Stomach smooth muscle (tissue), 2 donors: ENCODE data around the gene JPH4.

Experiments used
- H3K27ac ChIP-seq: one replicate; pipeline ENCODE4 v1.7.0; 2013; ENCODE audit warnings: mild to moderate bottlenecking, low read length, inconsistent platforms
- H3K27me3 ChIP-seq, 2 donors: one replicate each; pipeline ENCODE4 v1.7.0; 2013; ENCODE audit warnings: low read length in 2 of 2; ENCODE audit not compliant: insufficient read depth in 2 of 2, control insufficient read depth in 1 of 2
- H3K36me3 ChIP-seq, 2 donors: one replicate each; pipeline ENCODE4 v1.7.0; 2013; ENCODE audit warnings: low read length in 2 of 2; ENCODE audit not compliant: control insufficient read depth in 2 of 2, insufficient read depth in 2 of 2
- H3K4me1 ChIP-seq: one replicate; pipeline ENCODE4 v1.7.0; 2013; ENCODE audit warnings: low read length; ENCODE audit not compliant: control insufficient read depth, insufficient read depth
- H3K4me3 ChIP-seq, 2 donors: one replicate each; pipeline ENCODE4 v1.7.0; 2013; ENCODE audit warnings: low read length in 2 of 2
- H3K9ac ChIP-seq, 2 donors: one replicate each; pipeline ENCODE4 v1.7.0; 2013; ENCODE audit warnings: low read length in 2 of 2, mild to moderate bottlenecking in 1 of 2
- H3K9me3 ChIP-seq, 2 donors: one replicate each; pipeline ENCODE4 v1.7.0; 2013; ENCODE audit warnings: low read length in 2 of 2; ENCODE audit not compliant: control insufficient read depth in 2 of 2
- donor health status: healthy.
- donor health status: Pancreatic carcinoma.

Gene JPH4

GRCh38 chr14:23578560-23579310 lies at the start of gene JPH4:
Gene JPH4 (minus strand): TSS chr14:23578790. CDS start chr14:23577453, 1,337 bp downstream.
- peaks cover 10% of the 10 kb centered on the region for H3K4me1 ChIP-seq
- H3K4me3 ChIP-seq = no peak within 1 kb of the TSS
- H3K9ac ChIP-seq = no peak within 1 kb of the TSS
- H3K36me3 ChIP-seq = no peaks in the 10 kb centered on the region
- H3K27ac ChIP-seq = no peak within 1 kb of the TSS
- H3K9me3 ChIP-seq = no peaks in the 10 kb centered on the region
- H3K27me3 ChIP-seq = peaks cover 33 to 45% of the 10 kb centered on the region in 2 donors

- H3K4me3 ChIP-seq = no peak overlapping the region
- H3K27ac ChIP-seq = no peak overlapping the region
- H3K9me3 ChIP-seq = no peaks in the 10 kb centered on the region
- no peaks in the 10 kb centered on the region for H3K36me3 ChIP-seq
- H3K27me3 ChIP-seq = no peaks in the 10 kb centered on the region
- H3K4me1 ChIP-seq = peaks cover 5% of the 10 kb centered on the region
- no peak overlapping the region for H3K9ac ChIP-seq
These were observed 49.4 kb upstream of the JPH4 start for GRCh38 chr14:23627961-23628360.

GRCh38 chr14:23626946-23627345 lies 48.4 kb upstream of the JPH4 start:
- Histone ChIP-seq H3K27me3 (no peaks in the 10 kb centered on the region), H3K4me3 (no peak overlapping the region), H3K9ac (no peak overlapping the region), H3K9me3 (no peaks in the 10 kb centered on the region), H3K4me1 (peaks cover 4% of the 10 kb centered on the region), H3K27ac (no peak overlapping the region), H3K36me3 (no peaks in the 10 kb centered on the region)

GRCh38 chr14:23624830-23625404 lies 46.3 kb upstream of the JPH4 start:
- no peaks in the 10 kb centered on the region for H3K9me3 ChIP-seq
- no peak overlapping the region for H3K27ac ChIP-seq
- peaks cover 0 to 5% of the 10 kb centered on the region in 2 donors for H3K27me3 ChIP-seq
- no peaks in the 10 kb centered on the region for H3K4me1 ChIP-seq
- H3K4me3 ChIP-seq = no peak overlapping the region
- no peak overlapping the region for H3K9ac ChIP-seq
- no peaks in the 10 kb centered on the region for H3K36me3 ChIP-seq

GRCh38 chr14:23623962-23624361 lies 45.4 kb upstream of the JPH4 start:
- no peak overlapping the region for H3K4me3 ChIP-seq
- H3K9me3 ChIP-seq = no peaks in the 10 kb centered on the region
- peaks cover 0 to 5% of the 10 kb centered on the region in 2 donors for H3K27me3 ChIP-seq
- H3K36me3 ChIP-seq = no peaks in the 10 kb centered on the region
- H3K9ac ChIP-seq = no peak overlapping the region
- no peaks in the 10 kb centered on the region for H3K4me1 ChIP-seq
- H3K27ac ChIP-seq = no peak overlapping the region

- Histone ChIP-seq H3K4me3 (no peak overlapping the region), H3K9ac (no peak overlapping the region), H3K27me3 (peaks cover 0 to 5% of the 10 kb centered on the region in 2 donors), H3K9me3 (no peaks in the 10 kb centered on the region), H3K27ac (no peak overlapping the region), H3K4me1 (no peaks in the 10 kb centered on the region), H3K36me3 (no peaks in the 10 kb centered on the region)
These were observed 44.4 kb upstream of the JPH4 start for GRCh38 chr14:23622990-23623389.

- Histone ChIP-seq H3K9ac (no peak overlapping the region), H3K9me3 (no peaks in the 10 kb centered on the region), H3K4me3 (no peak overlapping the region), H3K4me1 (no peaks in the 10 kb centered on the region), H3K36me3 (no peaks in the 10 kb centered on the region), H3K27ac (no peak overlapping the region), H3K27me3 (peaks cover 0 to 5% of the 10 kb centered on the region in 2 donors)
These were observed 43.5 kb upstream of the JPH4 start for GRCh38 chr14:23621932-23622730.

- Histone ChIP-seq H3K9me3 (no peaks in the 10 kb centered on the region), H3K4me1 (no peaks in the 10 kb centered on the region), H3K27ac (no peak overlapping the region), H3K36me3 (no peaks in the 10 kb centered on the region), H3K4me3 (no peak overlapping the region), H3K9ac (no peak overlapping the region), H3K27me3 (peaks cover 0 to 5% of the 10 kb centered on the region in 2 donors)
These were observed 42.8 kb upstream of the JPH4 start for GRCh38 chr14:23621204-23621931.

GRCh38 chr14:23620177-23620702 lies 41.6 kb upstream of the JPH4 start:
- Histone ChIP-seq H3K4me1 (no peaks in the 10 kb centered on the region), H3K27ac (no peak overlapping the region), H3K9ac (no peak overlapping the region), H3K27me3 (peaks cover 0 to 5% of the 10 kb centered on the region in 2 donors), H3K36me3 (no peaks in the 10 kb centered on the region), H3K9me3 (no peaks in the 10 kb centered on the region), H3K4me3 (no peak overlapping the region)

- Histone ChIP-seq H3K4me3 (no peak overlapping the region), H3K9ac (no peak overlapping the region), H3K27ac (no peak overlapping the region), H3K9me3 (no peaks in the 10 kb centered on the region), H3K27me3 (peaks cover 0 to 8% of the 10 kb centered on the region in 2 donors), H3K36me3 (no peaks in the 10 kb centered on the region), H3K4me1 (no peaks in the 10 kb centered on the region)
These were observed 39.9 kb upstream of the JPH4 start for GRCh38 chr14:23618415-23618988.
